GM04504 (cell line): ENCODE data around the gene ST3GAL5.
A peak's percentile ranks its signal among the peaks of the same experiment; 100 is the strongest.
"Not testable (repeated sequence)": the region's sequence is repeated elsewhere in the genome, so short reads cannot be mapped to it uniquely, and the experiment has no call there.

ENCODE experiments used
- DNase-seq: peaks from one replicate; pipeline ENCODE4 v3.0.0-alpha.2; 2012; ENCODE audit warnings: low read depth

ST3GAL5 gene

DNA sequence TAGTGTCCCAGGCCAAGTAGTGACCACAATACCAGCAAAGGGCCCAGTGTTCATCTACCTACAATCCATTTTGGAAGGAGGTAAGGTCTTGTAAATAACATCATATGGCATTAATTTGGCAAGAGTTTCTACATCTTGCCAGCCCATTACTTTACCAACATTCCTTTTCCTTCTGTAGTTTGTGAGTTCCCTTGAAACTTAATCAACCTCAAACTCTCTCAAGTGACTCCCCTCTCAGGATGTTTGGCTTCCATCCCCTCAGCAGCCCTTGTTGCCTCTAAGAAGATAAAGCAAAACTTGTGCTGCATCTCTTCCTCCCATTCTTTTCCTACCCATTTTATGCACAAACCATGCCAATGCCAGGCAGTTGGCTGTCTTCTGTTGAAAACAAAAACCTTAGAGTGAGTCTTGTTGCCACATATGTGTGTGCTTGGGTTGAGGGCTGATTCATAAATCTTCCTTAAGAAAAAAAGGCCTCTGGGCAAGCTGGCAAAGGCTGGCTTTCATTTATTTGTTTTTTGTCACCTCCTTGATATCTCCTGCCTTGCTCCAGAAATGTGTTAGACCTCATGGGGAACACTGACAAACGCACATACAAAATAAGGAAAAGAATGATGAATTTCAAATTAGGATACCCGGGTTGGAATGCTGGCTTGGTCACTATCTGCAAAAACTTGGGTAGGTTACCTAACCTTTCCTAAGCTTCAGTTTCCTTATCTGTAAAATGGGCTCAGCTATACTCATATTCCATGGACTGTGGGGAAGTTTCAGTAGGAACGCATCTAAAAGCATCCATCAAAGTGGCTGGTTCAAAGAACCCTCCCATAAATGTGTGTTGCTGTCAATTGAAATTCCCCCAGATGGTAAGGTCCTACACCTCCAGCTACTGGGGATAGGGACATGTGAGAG, 29.4 kb upstream of the ST3GAL5 start:
- no peak for DNase-seq

DNA sequence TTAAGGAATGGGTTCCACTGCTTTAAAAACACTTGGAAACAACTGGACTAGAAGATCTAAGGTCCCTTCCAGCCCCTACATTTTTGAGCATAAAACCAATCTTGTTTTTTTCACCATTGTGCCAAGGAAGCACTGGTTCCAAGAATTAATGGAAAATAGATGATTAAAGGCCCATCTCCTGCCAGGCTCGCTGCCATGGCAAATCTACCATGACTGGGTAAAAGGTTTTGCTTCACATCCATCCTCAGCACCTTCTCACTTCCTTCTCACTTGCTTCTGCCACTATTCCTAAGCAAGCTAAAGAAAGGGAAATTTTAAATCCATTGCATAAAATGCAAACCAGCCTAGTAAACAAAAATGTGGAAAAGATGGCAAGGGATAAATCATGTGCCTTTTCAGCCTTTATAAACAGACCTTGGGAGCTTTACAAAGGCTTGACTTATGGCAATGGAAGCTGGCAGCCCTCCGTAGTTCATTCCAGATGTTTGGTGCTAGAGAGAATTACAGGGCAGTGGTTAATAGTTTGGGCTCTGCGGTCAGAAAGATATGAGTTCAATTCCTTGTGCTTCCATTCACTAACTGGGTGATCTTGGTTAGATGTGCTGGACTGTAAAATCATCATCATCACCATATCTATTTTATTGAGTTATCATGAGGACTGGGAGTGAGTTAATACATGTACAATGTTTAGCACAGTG, 27.0 kb upstream of the ST3GAL5 start:
- DNase-seq, result peak; percentile 50

DNA sequence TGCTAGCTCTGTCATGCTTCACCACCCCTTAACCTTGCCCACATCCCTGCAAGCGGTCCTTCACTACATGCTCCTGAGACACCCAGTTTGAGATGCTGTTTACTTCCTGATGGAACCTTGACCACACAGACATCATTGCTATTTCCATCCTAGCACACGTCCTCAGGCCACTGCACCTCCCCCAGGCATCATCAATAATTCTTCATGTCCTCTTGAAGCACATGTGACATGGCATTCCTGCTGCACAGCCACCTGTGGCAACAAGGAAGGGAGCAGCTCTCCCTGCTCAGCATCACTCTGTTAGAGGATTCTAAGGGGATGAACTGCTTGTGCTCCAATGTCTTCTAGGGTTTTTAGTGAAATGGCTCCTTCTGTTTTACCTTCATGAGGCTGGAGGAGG, 26.1 kb upstream of the ST3GAL5 start:
- no peak for DNase-seq

DNA sequence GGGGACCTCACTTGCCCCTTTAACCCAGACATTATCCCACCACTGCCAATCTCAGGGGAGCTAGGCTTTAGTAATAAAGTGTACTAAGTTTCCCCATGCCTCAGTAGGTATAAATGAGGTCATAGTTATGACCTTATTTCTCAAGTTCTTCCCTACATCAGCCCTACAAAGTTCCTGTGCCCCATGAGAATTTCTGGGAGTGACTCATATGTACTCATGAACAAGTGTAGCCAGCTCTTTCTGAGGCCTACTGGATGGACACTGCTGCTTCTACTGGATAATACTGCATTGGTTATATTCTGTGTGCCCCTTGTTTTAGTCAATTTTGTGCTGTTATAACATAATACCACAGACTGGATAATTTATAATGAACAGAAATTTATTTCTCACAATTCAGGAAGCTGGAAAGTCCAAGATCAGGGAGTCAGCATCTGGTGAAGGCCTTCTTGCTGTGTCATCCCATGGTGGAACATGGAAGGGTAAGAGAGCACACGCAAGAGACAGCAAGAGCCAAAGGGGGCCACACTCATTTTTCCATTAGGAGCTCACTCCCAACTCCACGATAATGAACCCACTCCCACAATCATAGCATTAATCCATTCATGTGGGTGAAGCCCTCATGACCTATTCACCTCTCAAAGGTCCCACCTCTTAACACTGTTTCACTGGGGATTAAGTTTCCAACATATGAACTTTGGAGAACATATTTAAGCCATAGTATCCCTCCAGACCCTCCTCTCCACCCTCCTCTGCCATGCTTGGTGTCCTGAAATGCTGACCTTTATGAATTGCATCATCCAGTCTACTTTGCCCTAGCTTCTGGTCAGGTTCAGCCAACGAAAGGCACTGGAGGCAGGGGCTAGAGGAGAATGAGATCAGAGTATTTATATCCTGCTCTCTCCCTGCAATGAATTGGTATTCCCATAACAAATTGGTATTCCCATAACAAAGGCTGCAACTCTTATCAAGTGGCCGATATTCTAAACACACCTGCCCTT, 25.4 kb upstream of the ST3GAL5 start:
- DNase-seq, result no peak

DNA sequence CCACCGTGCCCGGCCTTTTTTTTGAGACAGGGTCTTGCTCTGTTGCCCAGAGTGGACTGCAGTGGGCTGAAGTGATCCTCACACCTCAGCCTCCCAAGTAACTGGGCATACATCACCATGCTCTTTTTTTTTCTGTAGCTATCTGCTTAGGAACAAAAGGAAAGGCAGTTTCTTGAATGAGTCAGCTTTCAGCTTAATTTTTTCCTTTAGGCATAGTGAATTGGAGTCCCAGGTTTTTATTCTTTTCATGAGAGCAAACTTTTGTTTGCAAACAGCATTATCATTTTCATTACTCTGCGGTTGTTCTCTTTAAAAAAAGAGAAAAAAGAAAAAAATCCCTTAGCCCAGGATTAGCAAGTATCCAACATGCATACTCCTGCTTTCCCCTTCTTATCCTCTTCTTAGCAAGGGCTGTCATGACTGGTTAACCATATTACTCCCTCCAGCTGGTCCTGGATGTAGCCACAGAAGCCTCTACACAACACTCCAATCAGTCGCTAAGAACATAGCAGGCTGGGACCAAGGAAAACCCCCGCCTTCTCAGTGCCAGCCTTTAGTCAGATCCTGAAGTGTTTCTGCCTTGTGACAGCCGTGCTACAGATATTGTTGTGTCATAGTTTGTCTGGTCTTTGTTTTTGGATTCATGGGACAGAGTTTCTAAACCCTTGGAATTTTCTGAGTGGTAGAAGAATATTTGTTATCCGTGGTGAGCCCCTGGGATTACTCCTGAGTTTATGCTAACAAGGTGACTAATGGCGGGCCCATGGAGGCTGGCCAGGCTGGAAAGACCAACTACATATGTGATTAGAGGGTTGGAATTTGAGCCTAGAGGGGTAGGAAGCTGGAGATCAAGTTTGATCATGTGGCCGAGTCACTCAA, 23.3 kb upstream of the ST3GAL5 start:
- DNase-seq, result no peak

DNA sequence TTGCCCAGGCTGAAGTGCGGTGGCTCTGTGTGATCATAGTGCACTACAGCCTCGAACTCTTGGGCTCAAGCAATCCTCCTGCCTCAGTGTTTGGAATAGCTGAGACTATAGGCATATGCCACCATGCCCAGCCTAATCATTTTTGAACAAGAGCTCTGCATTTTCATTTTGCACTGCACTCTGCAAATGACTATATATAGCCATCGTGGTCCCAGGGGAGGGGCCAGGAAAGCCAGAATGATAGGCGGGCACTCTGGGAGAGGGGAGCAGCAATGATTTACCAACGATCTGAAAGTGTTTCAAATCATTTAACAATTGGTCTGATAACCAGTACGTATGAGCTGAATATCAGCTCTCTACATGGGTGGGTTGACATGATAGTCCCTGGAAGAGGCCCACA, 22.3 kb upstream of the ST3GAL5 start:
- DNase-seq, result no peak

DNA sequence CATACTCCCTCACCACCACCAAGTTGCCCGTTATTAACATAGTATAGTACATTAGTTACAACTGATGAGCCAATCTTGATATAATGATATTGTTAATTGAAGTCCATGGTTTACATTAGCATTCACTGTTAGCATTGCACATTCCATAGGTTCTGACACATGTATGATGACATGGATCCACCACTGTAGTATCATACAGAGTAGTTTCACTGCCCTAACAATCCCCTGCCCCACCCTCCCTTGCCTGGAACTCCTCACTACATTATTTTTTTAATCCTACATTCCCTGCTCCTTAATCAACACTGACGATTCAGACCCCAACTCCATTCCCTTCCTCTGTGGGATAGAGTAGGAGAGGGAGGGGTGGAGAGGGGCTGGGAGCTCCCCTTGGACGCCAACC, 20.2 kb upstream of the ST3GAL5 start:
- no peak for DNase-seq

DNA sequence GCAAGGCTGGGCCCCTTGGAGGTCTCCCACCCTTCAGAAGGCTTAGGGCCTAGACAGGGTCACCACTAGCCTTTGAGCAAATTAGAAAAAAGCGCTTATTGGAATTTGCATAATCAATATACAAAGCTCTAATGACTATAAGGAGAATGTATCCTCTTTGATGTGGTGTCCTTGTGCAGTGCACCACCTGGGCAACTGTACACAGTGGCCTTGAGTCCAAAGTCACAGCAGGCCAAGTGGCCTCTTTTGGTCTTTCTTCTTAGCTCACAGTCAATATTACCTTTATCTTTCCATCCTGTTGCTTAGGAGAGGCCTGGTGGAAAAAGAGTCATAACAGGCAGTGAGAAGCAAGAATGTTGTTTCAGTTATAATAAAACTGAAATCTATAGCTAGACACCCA, 19.7 kb upstream of the ST3GAL5 start:
- DNase-seq, result no peak

DNA sequence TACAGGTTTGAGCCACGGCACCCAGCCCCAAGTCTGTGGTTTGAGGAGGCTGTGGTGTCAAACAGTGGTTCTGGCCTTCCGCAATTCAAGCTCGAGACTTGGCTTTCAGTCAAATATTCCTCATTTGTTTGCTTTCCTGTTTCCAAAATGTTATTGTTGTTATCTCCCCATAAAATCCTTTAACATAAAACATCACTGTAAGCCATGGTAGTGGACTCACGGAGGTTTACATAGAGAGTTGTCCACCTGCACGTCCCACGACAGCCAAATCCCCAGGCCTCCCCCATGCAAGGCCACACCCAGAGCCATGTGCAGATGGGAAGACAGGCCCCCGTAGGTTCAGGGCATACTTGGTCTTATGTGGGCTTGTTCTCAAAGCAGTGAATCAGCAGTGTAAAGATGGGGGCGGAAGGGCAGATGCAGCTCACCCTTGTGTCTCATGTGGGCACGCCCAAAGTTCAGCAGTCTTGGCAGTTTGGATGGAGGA, 18.9 kb upstream of the ST3GAL5 start:
- no peak for DNase-seq

DNA sequence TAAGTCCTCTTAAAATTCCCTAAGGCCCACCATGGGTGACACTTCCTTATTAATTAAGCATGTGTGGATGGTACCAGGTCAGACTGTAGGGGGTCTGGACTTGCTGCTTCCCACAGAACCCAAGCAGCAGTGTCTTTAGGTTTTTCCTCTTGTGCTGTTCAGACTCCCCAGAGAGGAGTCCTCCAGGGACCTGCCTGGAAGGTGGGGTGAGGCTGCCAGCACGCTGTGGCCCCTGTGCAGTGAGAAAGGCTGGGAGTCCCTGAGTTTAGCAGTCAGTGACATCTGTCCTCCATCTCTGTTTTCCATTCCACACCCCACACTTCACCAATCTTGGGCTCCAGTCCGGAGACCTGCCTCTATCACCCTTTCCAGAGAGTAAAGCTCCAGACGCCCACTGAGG, 18.0 kb upstream of the ST3GAL5 start:
- DNase-seq, result no peak

DNA sequence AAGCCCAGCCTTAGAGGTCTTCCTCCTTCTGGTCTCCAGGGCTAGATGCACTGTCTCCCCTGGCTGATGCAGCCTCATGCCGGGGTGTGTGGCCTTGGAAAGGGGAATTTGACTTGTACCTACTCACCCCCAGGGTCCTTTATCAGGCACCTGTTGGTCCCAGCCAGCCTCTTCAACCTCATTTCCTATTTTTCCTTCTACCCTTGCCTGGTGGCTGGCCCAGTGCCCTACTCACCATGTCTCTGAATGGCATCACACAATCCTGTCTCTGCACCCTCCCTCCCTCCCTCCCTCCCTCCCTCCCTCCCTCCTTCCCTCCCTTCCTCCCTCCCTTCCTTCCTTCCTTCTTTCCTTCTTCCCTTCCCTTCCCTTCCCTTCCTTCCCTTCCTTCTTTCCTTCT, 17.1 kb upstream of the ST3GAL5 start:
- no peak for DNase-seq

DNA sequence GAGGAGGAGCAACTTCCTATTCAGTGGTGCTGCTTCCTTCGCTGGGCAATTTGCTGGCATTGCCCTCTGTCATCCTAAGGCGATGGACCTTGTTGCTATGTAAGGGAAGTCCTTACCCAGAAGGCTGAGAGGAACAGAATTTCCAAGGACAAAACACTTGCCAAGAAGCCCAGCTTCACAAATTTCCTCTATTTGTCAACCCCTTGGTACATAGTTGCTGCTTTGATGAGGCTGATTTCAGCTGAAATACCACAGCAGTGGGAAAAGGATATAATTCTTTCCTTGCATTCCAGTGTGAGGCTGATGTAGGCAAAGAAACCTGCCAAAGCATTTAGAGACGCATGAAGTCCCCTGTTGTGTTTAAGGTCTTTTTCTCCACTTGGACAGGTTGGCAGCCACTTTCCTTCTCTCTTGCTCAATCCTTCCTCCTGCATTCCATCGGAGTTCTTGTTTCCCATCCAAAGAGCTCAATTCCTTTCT, 16.4 kb upstream of the ST3GAL5 start:
- DNase-seq, result no peak

DNA sequence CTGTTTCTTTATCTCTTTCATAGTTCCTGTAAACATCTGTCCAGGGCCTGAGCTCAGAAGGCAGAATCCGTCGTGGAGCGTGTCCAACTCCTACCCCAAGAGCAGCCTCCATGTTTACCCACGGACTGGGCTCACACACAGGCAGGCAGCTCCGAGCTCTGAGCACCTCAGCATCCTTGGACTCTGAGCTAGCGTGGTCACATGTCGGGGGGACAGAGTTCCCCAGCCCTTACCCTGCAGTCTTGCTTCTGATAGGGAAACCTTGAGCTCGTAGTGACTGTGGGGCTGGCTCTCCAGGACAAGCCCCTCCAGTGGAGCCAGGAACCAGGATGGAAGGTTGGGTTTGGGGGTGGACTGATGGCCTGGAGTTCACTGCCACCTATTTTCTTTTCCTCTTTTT, 15.1 kb upstream of the ST3GAL5 start:
- DNase-seq, result no peak

DNA sequence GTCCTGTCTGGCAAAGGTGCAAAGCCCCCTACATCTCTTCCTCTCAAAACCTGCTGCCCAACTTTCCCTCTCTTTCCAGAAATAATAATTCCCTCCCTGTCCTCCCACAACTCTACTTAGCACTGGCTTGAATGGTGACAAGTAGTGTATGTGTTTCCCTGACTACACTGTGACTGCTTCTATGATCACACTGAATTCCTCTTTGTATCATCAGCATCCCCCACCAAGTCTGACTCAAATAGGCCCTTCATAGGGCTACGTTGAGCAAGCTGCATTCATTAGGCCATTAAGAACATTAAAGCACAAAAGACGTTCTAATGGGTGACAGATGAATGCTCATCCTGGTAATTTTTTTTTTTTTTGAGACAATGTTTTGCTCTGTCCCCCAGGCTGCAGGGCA, 13.7 kb upstream of the ST3GAL5 start:
- no peak for DNase-seq

DNA sequence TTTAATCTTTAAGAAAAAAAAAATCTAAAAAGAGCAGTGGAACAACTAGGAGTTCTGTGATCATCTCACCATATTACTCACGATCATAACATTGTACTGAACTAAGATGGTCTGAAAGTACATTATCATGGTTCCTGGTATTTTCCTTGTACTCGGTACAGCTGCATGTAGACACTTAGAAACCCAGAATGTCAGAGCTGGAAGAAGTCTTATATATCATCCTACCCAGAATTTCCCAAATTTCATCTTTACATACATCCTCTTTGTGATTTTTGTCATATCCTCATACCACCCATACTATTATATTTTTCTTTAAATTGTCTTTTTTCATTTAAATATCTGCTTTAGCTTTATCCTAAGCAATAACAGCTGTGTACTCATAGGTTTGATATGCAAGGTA, 12.4 kb upstream of the ST3GAL5 start:
- DNase-seq, result no peak

DNA sequence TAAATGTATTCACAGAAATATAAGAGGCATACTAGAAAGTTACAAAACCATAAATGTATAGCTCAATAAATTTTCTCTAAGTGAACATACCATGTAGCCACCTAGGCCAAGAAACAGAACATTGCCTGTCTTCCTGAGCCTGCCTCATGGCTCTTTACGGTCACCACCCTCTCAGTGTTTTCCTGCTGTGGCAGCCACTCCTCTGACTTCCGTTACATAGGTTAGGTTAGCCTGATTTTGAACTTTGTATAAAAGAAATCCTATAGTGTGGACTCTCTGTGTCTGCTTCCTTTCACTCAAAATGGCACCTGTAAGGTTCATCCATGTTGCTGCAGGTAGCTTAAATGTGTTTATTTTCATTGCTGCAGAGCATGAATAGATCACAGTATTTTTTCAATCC, 11.6 kb upstream of the ST3GAL5 start:
- no peak for DNase-seq

DNA sequence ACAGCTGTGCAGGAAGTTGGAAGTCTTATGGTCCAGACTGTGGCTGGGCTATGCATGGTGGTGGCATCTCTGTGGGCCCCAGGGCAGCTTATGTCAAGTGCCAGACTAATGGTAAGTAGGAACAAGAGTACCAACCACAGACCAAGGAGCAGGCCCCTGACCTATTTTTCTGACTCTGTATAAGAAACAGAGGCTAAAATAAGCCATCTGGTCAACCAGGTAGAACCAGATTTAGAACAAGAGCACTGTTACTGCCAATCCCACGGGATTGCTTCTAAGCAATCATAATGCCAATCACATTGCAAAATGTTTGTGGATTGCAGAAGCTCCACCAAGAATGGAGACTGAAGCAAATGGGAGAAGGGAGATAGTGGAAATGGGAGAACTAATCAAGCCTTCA, 11.1 kb upstream of the ST3GAL5 start:
- DNase-seq, result no peak

DNA sequence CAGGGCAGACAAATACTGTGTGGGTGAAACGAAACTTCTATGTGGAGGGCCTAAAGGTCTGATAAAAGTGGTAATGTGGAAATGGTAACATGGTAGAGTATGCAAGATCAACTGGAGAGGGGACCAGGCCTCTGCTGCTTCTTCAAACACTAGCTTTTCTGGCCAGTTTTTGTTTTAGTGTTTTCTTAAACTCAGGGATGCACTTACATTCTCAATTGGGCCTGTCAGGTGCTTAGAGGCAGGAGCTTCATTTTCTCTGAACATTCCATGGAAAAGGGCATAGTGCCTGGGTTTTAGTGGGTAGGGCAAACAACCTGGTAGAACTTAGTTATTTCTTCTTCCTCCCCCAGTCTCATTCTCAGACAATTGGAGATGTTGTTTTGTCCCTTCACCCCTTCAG, 10.5 kb upstream of the ST3GAL5 start:
- DNase-seq, result no peak

DNA sequence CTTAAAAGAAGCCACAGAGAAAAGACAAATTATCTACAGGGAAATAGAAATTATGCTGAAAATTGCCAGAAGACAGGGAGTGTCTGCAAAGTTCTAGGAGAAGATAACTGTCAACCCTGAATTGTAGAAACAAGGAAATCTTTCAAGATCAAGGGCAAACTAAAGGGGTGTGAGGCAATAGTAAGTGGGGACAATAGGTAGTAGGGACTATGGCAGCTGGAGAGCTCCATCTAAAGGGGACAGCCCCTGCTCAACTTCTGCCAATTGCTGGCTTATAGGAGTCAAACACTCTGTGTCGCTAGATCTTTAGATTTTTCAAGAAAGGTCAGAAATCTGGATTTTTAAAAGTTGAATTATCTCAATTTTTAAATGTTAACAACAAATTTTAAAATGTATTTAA, 10.1 kb upstream of the ST3GAL5 start:
- no peak for DNase-seq

DNA sequence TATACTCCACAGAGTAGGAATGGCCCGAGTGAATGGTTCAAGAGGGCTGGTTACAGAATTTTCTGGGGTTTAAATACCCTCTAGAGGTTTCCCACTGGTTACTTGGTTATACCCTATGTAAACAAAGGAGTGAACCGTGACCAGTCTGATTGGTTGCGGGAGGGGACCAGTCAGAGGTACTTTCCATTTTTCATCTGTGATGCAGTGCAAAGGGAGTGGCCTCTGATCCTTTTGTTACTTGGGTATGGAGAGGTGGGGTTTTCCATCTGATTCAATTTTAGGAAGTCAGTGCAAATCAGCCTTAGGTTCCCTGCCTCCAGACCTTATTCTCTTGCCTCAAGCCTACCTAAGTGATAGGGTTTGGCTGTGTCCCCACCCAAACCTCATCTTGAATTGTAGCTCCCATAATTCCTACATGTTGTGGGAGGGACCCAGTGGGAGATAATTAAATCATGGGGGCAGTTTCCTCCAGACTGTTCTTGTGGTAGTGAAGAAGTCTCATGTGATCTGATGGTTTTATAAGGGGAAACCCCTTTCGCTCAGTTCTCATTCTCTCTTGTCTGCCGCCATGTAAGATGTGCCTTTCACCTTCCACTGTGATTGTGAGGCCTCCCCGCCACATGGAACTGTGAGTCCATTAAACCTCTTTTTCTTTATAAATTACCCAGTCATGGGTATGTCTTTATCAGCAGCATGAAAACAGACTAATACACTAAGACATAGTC, 5.9 kb upstream of the ST3GAL5 start:
- DNase-seq, result not testable (repeated sequence)
